Peyer's patch (tissue), 4 donors: ENCODE measurements around the gene AXDND1. TPM values are rescaled to one million over a fixed set of nuclear protein-coding genes. Genes with fewer than 3 reads are reported as not detected.

Experiments
- DNase-seq, 3 donors: peaks; one replicate each; pipeline ENCODE4 v3.0.0-alpha.2; 2017 to 2019
- H3K27ac ChIP-seq, 4 donors: fragments of 200-600 bp; sonication (generic); one replicate each; pipeline ENCODE4 v1.5.1; 2016 to 2019
- H3K27me3 ChIP-seq, 2 donors: fragments of 200-600 bp; sonication (generic); one replicate each; pipeline ENCODE4 v1.5.1; 2019
- H3K36me3 ChIP-seq, 3 donors: fragments of 200-600 bp; sonication (generic); one replicate each; pipeline ENCODE4 v1.5.1; 2016 to 2019
- H3K4me1 ChIP-seq, 4 donors: fragments of 200-600 bp; sonication (generic); one replicate each; pipeline ENCODE4 v1.5.1; 2016 to 2019
- H3K4me3 ChIP-seq, 4 donors: fragments of 200-600 bp; sonication (generic); 1 replicate in 3 of 4; 2 replicates in 1 of 4; pipeline ENCODE4 v1.5.1; 2016 to 2019; ENCODE audit warnings: mild to moderate bottlenecking in 1 of 4
- H3K9me3 ChIP-seq, 4 donors: fragments of 200-600 bp; sonication (generic); one replicate each; pipeline ENCODE4 v1.5.1; 2016 to 2019; ENCODE audit warnings: mild to moderate bottlenecking in 1 of 4
- CTCF ChIP-seq, 6 experiments: fragments of 450-650 bp in 4 of 6; fragments of 200-600 bp in 2 of 6; sonication (generic) in 1 of 6; IDR thresholded peaks; one replicate each; pipeline ENCODE4 v1.5.1; 2017 to 2019; ENCODE audit warnings: antibody characterized with exemption in 6 of 6, mild to moderate bottlenecking in 3 of 6, moderate library complexity in 1 of 6
- POLR2A ChIP-seq, 2 donors: fragments of 450-650 bp; IDR thresholded peaks; one replicate each; pipeline ENCODE4 v1.5.1; 2017; ENCODE audit warnings: antibody characterized with exemption in 2 of 2, mild to moderate bottlenecking in 2 of 2, moderate library complexity in 2 of 2
- total RNA-seq, 4 donors: library from RNA; depleted of rRNA; stranded (reverse); fragments of >200 nt; gene quantifications; one replicate each; pipeline ENCODE4 v1.1.0, GENCODE V29; 2016

Gene AXDND1
- total RNA-seq, 4 donors from 2014 or later = 0.35 to 0.94 TPM; not detected in 2

- H3K4me1 ChIP-seq = no peaks in the 10 kb centered on the region
- H3K9me3 ChIP-seq = no peaks in the 10 kb centered on the region
- H3K36me3 ChIP-seq = no peaks in the 10 kb centered on the region
- H3K27ac ChIP-seq = no peak overlapping the region
- no peak for DNase-seq
- no peak overlapping the region for H3K4me3 ChIP-seq
- H3K27me3 ChIP-seq = no peaks in the 10 kb centered on the region
- TF ChIP-seq CTCF (IDR thresholded peaks at IDR 0.05) (no peak), POLR2A (IDR thresholded peaks at IDR 0.05) (no peak)
Observed at GRCh38 chr1:179323436-179323835, 42.3 kb upstream of the AXDND1 start.

- H3K4me1 ChIP-seq = no peaks in the 10 kb centered on the region
- H3K27ac ChIP-seq = no peak overlapping the region
- H3K27me3 ChIP-seq = no peaks in the 10 kb centered on the region
- no peak overlapping the region for H3K4me3 ChIP-seq
- TF ChIP-seq POLR2A (IDR thresholded peaks at IDR 0.05) (no peak), CTCF (IDR thresholded peaks at IDR 0.05) (no peak)
- no peak for DNase-seq
- H3K9me3 ChIP-seq = no peaks in the 10 kb centered on the region
- no peaks in the 10 kb centered on the region for H3K36me3 ChIP-seq
Observed at GRCh38 chr1:179325836-179326235, 39.9 kb upstream of the AXDND1 start.

- no peaks in the 10 kb centered on the region for H3K27me3 ChIP-seq
- H3K27ac ChIP-seq = no peak overlapping the region
- no peaks in the 10 kb centered on the region for H3K4me1 ChIP-seq
- no peaks in the 10 kb centered on the region for H3K9me3 ChIP-seq
- DNase-seq = no peak
- no peaks in the 10 kb centered on the region for H3K36me3 ChIP-seq
- no peak overlapping the region for H3K4me3 ChIP-seq
- TF ChIP-seq POLR2A (IDR thresholded peaks at IDR 0.05) (no peak), CTCF (IDR thresholded peaks at IDR 0.05) (no peak)
Observed at GRCh38 chr1:179326746-179327145, 39.0 kb upstream of the AXDND1 start.

- no peak overlapping the region for H3K27ac ChIP-seq
- no peak for DNase-seq
- no peaks in the 10 kb centered on the region for H3K36me3 ChIP-seq
- H3K9me3 ChIP-seq = no peaks in the 10 kb centered on the region
- TF ChIP-seq CTCF (IDR thresholded peaks at IDR 0.05) (no peak), POLR2A (IDR thresholded peaks at IDR 0.05) (no peak)
- no peaks in the 10 kb centered on the region for H3K4me1 ChIP-seq
- H3K4me3 ChIP-seq = no peak overlapping the region
- no peaks in the 10 kb centered on the region for H3K27me3 ChIP-seq
Observed at GRCh38 chr1:179327196-179327595, 38.6 kb upstream of the AXDND1 start.

GRCh38 chr1:179327679-179328078, 38.1 kb upstream of the AXDND1 start:
- no peak for DNase-seq
- no peak for TF ChIP-seq POLR2A (IDR thresholded peaks at IDR 0.05)
- no peak for TF ChIP-seq CTCF (IDR thresholded peaks at IDR 0.05)
- H3K9me3 ChIP-seq = no peaks in the 10 kb centered on the region
- H3K27me3 ChIP-seq = no peaks in the 10 kb centered on the region
- H3K4me3 ChIP-seq = no peak overlapping the region
- H3K36me3 ChIP-seq = no peaks in the 10 kb centered on the region
- no peak overlapping the region for H3K27ac ChIP-seq
- H3K4me1 ChIP-seq = no peaks in the 10 kb centered on the region

- no peak for TF ChIP-seq POLR2A (IDR thresholded peaks at IDR 0.05)
- no peak for TF ChIP-seq CTCF (IDR thresholded peaks at IDR 0.05)
- H3K9me3 ChIP-seq = no peaks in the 10 kb centered on the region
- no peaks in the 10 kb centered on the region for H3K36me3 ChIP-seq
- no peaks in the 10 kb centered on the region for H3K4me1 ChIP-seq
- H3K4me3 ChIP-seq = no peak overlapping the region
- DNase-seq = no peak
- H3K27ac ChIP-seq = no peak overlapping the region
- no peaks in the 10 kb centered on the region for H3K27me3 ChIP-seq
Observed at GRCh38 chr1:179329862-179330261, 35.9 kb upstream of the AXDND1 start.
